ENCODE measurements around the gene GJB1. TPM values are rescaled to one million over a fixed set of nuclear protein-coding genes. Genes with fewer than 3 reads are reported as not detected.

Gene GJB1
- total RNA-seq, 1 donor: not detected

DNA sequence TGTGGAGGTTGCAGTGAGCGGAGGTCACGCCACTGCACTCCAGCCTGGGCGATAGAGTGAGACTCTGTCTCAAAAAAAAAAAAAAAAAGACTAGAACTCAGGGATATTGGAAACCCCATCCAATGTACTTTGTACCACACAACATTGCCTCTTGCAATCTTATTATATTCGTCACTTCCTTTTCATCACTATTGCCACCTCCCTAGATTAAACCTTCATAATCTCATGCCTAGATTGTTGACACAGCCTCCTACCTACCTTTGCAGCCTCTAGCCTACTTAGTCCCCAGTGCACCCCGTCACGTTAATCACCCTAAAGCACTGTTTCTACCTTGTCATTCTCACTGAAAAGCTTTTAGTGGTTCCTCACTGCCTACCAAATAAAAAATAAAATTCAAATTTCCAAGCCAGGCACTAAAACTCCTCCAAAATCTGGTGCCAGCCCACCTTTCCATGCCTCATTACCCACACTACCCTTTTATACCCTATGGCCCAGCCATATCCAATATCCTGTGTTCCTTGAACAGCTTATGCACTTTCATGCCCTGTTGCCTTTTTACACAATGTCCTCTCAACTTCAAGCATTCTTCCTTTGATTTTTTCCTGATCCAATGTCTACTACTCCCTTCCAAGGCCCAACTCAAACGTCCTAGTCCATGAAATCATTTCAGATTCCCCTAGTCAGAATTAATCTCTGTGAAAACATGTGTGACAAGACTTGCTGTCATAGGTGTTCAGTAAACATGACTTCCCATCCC is 23.6 kb upstream of the GJB1 start:
- H2AFZ ChIP-seq (ENCODE audit: low read length): no peak overlapping the region
- TF ChIP-seq, protein P1, sequence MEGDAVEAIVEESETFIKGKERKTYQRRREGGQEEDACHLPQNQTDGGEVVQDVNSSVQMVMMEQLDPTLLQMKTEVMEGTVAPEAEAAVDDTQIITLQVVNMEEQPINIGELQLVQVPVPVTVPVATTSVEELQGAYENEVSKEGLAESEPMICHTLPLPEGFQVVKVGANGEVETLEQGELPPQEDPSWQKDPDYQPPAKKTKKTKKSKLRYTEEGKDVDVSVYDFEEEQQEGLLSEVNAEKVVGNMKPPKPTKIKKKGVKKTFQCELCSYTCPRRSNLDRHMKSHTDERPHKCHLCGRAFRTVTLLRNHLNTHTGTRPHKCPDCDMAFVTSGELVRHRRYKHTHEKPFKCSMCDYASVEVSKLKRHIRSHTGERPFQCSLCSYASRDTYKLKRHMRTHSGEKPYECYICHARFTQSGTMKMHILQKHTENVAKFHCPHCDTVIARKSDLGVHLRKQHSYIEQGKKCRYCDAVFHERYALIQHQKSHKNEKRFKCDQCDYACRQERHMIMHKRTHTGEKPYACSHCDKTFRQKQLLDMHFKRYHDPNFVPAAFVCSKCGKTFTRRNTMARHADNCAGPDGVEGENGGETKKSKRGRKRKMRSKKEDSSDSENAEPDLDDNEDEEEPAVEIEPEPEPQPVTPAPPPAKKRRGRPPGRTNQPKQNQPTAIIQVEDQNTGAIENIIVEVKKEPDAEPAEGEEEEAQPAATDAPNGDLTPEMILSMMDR (IDR thresholded peaks at IDR 0.05; ENCODE audit: extremely low read depth, low read depth, low read length): no peak
- H4K20me1 ChIP-seq (ENCODE audit: insufficient read depth, low read length): no peaks in the 10 kb centered on the region
- peaks cover 7% of the 10 kb centered on the region for H3K27me3 ChIP-seq (ENCODE audit: insufficient read depth, low read length)
- H3K4me2 ChIP-seq (ENCODE audit: insufficient read depth, low read length): no peak overlapping the region
- H3K36me3 ChIP-seq (ENCODE audit: insufficient read depth, low read length): no peaks in the 10 kb centered on the region
- no peaks in the 10 kb centered on the region for H3K79me2 ChIP-seq (ENCODE audit: insufficient read depth, low read length)
- H3K27ac ChIP-seq (ENCODE audit: low read depth, low read length): no peak overlapping the region
- no peaks in the 10 kb centered on the region for H3K9me3 ChIP-seq (ENCODE audit: low read depth, low read length)
- no peak overlapping the region for H3K4me3 ChIP-seq (ENCODE audit: insufficient read depth, low read length)
- no peak for DNase-seq (ENCODE audit: insufficient read length, low spot score, missing footprints)
- no peaks in the 10 kb centered on the region for H3K4me1 ChIP-seq (ENCODE audit: insufficient read depth, low read length)

- H3K27ac ChIP-seq (ENCODE audit: low read depth, low read length): no peak overlapping the region
- DNase-seq (ENCODE audit: insufficient read length, low spot score, missing footprints): no peak
- no peak overlapping the region for H2AFZ ChIP-seq (ENCODE audit: low read length)
- H3K27me3 ChIP-seq (ENCODE audit: insufficient read depth, low read length): peaks cover 8% of the 10 kb centered on the region
- H3K4me1 ChIP-seq (ENCODE audit: insufficient read depth, low read length): no peaks in the 10 kb centered on the region
- TF ChIP-seq, protein P1 (IDR thresholded peaks at IDR 0.05; ENCODE audit: extremely low read depth, low read depth, low read length): no peak
- no peaks in the 10 kb centered on the region for H3K79me2 ChIP-seq (ENCODE audit: insufficient read depth, low read length)
- no peaks in the 10 kb centered on the region for H4K20me1 ChIP-seq (ENCODE audit: insufficient read depth, low read length)
- H3K4me2 ChIP-seq (ENCODE audit: insufficient read depth, low read length): no peak overlapping the region
- H3K9me3 ChIP-seq (ENCODE audit: low read depth, low read length): no peaks in the 10 kb centered on the region
- no peak overlapping the region for H3K4me3 ChIP-seq (ENCODE audit: insufficient read depth, low read length)
- no peaks in the 10 kb centered on the region for H3K36me3 ChIP-seq (ENCODE audit: insufficient read depth, low read length)
These were observed 12.2 kb upstream of the GJB1 start for GRCh38 chrX:71210816-71211215.

DNA sequence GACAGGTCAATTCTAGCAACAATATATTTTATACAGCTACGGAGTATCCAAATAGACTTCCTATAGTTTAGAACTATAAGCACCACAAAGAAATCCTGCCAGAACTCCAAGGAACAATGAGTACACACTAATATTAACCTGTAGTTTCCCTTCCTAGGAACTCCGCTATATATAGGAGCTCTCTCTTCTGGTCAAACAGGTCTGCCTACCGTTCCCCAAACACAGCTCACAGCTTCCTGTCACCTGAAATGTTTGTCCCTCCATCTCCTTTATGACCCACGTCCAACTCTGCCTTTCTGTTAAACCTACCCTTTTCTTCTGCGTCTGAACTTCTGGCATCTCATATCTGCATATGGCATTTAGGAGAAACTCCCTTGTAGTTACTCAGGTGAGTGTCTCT is 10.5 kb upstream of the GJB1 start:
- no peaks in the 10 kb centered on the region for H3K9me3 ChIP-seq (ENCODE audit: low read depth, low read length)
- DNase-seq (ENCODE audit: insufficient read length, low spot score, missing footprints): no peak
- TF ChIP-seq, protein P1 (IDR thresholded peaks at IDR 0.05; ENCODE audit: extremely low read depth, low read depth, low read length): no peak

GRCh38 chrX:71214152-71214551 is 8.9 kb upstream of the GJB1 start:
- H3K36me3 ChIP-seq (ENCODE audit: insufficient read depth, low read length): no peaks in the 10 kb centered on the region
- H2AFZ ChIP-seq (ENCODE audit: low read length): no peak overlapping the region
- no peaks in the 10 kb centered on the region for H3K4me1 ChIP-seq (ENCODE audit: insufficient read depth, low read length)
- H3K27ac ChIP-seq (ENCODE audit: low read depth, low read length): no peak overlapping the region
- no peak for DNase-seq (ENCODE audit: insufficient read length, low spot score, missing footprints)
- TF ChIP-seq, protein P1 (IDR thresholded peaks at IDR 0.05; ENCODE audit: extremely low read depth, low read depth, low read length): no peak
- no peak overlapping the region for H3K4me3 ChIP-seq (ENCODE audit: insufficient read depth, low read length)
- H4K20me1 ChIP-seq (ENCODE audit: insufficient read depth, low read length): no peaks in the 10 kb centered on the region
- H3K4me2 ChIP-seq (ENCODE audit: insufficient read depth, low read length): no peak overlapping the region
- H3K9me3 ChIP-seq (ENCODE audit: low read depth, low read length): no peaks in the 10 kb centered on the region
- peaks cover 12% of the 10 kb centered on the region for H3K27me3 ChIP-seq (ENCODE audit: insufficient read depth, low read length)
- no peaks in the 10 kb centered on the region for H3K79me2 ChIP-seq (ENCODE audit: insufficient read depth, low read length)

More for the DNA sequence above, 10.5 kb upstream of the GJB1 start:
- Histone ChIP-seq H3K27me3 (ENCODE audit: insufficient read depth, low read length) (peaks cover 12% of the 10 kb centered on the region), H2AFZ (ENCODE audit: low read length) (no peak overlapping the region), H3K36me3 (ENCODE audit: insufficient read depth, low read length) (no peaks in the 10 kb centered on the region), H3K4me1 (ENCODE audit: insufficient read depth, low read length) (no peaks in the 10 kb centered on the region), H3K79me2 (ENCODE audit: insufficient read depth, low read length) (no peaks in the 10 kb centered on the region), H3K27ac (ENCODE audit: low read depth, low read length) (no peak overlapping the region), H3K4me3 (ENCODE audit: insufficient read depth, low read length) (no peak overlapping the region), H3K4me2 (ENCODE audit: insufficient read depth, low read length) (no peak overlapping the region), H4K20me1 (ENCODE audit: insufficient read depth, low read length) (no peaks in the 10 kb centered on the region)

Measured in osteoblast (primary cell).